Middle frontal gyrus (tissue), 1 donor: Measurements from ENCODE around the gene PPP1R9B.

Source experiments
- DNase-seq: peaks from one replicate; pipeline ENCODE4 v3.0.0-alpha.2; 2015; ENCODE audit warnings: low spot score; ENCODE audit errors: extremely low spot score

The PPP1R9B gene

GRCh38 chr17:50143461-50144176, 6.9 kb downstream of the PPP1R9B start:
- no peak for DNase-seq

GRCh38 chr17:50141745-50142110, 8.7 kb downstream of the PPP1R9B start:
- DNase-seq, result no peak

- no peak for DNase-seq
These were observed 9.3 kb downstream of the PPP1R9B start for GRCh38 chr17:50141026-50141744.

DNA sequence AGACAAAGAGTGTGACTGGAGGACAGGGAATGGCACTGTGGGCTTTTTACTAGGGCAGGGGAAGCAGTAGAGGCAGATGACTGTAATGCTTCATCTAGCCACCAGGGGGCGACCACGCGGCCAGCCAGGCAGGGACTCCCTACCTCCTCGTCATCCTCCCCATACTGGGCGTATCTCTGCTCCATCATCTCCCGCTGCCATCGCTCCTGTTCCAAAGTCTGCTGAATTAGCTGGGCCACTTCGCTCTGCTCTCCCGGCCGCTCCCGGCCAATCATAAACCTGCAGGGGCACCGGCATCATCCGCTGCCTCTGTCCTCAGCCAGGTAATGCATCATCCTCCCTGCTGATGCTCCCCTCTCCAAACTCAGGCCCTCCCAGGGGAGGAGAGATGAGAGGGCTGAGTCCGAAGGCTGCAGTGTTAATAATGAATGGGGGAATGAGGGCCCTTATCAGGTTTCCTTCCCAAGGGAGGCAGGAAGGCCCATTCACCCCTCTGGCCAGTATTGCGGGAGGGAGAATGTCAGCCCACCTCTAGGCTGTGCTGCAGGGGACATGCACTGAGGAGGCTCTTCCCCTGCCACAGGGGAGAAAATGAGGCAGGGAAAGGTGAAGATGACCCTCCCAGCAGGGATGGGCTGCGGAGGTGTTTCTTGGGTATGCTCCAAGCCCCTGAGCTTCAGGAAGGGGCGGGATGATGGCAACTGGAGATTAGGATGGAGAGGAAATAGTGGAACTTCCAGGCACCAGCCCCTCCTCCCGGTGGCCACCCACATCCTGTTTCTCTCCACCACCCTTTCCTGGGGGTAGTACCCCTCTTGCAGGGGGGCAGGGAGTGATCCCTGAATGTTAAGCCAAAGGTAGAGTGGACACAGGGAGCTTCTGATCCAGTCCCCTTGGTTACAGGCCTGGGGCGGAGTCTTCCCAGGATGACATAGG, 10.3 kb downstream of the PPP1R9B start:
- DNase-seq, result no peak

DNA sequence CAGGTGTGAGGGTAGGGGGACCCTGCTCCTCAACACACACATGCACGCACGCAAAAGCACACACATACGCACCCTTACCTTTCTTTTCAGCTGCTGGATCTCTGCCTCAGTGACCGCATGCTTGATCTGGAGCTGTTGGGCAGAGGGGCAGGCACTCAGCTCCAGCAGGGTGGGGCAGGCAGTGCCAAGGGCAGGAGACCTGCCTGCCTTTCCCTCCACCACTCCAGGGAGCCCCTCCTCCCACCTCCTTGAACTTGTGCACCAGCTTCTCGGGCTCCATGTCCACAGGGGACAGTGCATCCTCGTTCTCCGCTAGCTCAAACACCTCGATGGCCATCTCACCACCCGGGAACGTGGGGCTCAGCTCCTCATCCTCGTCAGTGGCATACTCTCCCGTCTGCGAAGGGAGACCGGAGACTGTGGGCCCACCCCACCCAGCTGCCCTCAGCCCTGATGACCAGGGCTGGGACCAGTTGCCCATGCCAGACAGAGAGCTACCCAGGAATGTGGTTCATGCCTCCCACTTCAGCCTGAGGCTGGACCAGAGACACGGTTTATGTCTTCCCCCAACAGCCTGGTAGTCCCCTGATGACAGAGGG, 11.2 kb downstream of the PPP1R9B start:
- DNase-seq, result no peak

GRCh38 chr17:50137042-50137441, 13.4 kb downstream of the PPP1R9B start:
- DNase-seq, result no peak

DNA sequence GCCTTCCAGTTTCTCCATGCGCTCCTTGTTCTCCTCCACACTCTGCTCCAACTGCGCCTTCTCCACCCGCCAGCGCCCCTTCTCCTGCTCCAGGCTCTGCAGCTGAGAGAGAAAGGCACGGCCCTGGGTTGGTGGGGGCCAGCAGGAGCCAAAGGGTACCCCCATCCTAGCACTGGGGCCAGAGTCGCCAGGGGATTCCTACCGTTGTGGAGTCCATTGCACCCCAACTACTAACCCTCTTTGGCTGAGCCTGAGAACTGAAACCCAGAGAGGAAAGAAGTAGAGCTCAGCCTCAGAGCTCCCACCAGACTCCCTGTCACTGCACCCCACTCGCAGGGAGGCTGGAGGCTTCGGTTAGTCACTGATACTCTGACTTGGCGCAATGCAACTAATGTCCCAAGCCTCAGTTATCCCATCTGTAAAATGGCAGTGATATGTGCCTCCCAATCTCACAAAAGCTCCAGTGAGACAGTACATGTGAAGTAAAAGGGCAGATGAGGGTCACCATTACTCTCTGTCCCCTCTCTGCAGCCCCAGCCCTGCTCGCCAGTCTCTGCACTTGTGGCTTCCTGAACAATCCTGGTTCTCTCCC, 14.3 kb downstream of the PPP1R9B start:
- DNase-seq, result no peak

GRCh38 chr17:50135316-50136095, 15.0 kb downstream of the PPP1R9B start:
- no peak for DNase-seq

DNA sequence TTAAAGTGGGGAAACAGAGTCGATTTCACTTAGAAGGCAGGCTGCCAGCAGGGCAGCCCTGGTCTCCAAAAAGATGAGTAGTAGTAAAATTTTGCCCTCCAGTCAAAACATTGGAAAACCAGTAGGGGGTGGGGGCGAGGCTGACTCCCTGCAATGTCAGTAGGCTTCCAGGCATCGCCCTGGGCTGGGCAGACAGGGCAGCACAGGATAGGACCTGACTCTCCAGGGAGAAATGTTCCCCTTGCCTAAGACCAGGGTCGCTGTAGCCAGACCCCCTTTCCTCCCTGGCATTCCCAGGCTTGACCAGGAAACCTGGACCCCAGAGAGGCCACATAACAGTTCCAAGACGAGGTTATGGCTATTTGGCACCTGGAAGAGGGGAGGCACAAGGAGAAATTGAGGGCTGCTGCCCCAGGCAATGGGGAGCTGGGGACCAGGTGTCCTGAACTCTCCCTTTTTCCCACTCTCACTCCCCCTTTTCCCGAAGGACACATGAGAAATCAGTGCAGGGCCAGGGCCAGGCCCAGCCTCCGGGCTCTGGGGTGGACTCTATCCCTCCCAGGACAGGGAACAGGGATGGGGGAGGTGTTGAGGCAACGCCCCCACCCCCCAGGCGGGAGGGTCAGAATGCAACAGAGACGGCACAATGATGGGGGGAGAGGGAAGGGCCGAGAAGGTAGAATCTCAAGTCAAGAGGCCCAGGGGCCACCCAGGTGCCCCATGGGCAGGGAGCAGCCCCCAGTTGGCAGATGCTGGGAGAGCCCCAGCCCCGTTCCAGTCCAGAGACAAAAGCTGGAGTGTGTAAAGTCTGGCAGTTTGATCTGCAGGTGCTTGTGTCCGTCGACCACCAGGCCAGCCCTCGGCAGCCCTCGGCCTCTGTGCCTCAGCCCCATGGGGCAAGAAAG, 16.0 kb downstream of the PPP1R9B start:
- no peak for DNase-seq

DNA sequence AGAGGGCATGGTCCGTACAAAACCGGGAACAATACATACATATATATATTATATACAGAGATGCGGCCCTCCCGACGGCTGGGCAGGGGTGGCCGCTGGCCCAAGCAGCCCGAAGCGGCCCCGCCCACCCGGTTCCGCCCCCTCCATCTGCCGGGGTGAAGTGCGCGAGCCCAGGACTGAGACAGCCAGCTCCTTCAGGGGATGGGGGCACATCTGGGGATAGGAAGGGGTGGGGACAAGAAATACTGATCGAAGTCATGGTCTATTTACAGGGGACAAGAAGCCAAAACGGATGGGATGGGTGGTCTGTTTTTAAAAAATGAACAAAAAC, 16.7 kb downstream of the PPP1R9B start:
- DNase-seq, result no peak

- DNase-seq, result no peak
These were observed 17.3 kb downstream of the PPP1R9B start for GRCh38 chr17:50133028-50133768.

DNA sequence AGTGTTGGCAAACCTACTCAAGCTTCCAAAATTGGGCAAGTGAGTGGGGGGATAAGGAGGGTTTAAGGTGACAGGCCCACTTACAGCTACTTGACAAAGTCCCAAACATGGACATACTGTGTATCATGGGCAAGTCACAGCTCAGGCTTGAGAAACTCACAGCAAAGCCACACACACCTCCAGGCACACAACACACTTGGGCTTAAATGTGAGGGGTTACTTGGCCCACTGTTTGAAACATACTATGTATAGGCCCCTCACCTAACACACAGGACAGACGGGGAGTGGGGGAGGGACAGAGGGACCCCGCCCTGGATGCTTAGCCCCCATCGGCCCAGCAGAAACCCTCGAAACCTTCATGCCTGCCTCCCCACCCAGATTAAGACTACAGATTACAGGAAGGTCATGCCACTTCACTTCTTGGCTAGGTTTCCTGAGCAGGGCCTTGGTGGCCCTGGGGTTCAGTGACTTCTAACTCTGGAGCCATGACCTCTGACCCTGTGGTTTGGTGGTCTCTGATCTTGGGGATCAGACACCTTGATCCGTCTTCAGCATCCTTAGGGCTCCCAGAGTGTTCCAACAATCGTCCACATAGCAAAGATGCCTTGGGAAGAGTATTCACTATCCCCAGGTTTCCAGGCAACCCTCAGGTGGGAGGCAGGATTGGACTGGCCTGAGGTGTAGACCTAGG, 18.2 kb downstream of the PPP1R9B start:
- DNase-seq, result no peak

DNA sequence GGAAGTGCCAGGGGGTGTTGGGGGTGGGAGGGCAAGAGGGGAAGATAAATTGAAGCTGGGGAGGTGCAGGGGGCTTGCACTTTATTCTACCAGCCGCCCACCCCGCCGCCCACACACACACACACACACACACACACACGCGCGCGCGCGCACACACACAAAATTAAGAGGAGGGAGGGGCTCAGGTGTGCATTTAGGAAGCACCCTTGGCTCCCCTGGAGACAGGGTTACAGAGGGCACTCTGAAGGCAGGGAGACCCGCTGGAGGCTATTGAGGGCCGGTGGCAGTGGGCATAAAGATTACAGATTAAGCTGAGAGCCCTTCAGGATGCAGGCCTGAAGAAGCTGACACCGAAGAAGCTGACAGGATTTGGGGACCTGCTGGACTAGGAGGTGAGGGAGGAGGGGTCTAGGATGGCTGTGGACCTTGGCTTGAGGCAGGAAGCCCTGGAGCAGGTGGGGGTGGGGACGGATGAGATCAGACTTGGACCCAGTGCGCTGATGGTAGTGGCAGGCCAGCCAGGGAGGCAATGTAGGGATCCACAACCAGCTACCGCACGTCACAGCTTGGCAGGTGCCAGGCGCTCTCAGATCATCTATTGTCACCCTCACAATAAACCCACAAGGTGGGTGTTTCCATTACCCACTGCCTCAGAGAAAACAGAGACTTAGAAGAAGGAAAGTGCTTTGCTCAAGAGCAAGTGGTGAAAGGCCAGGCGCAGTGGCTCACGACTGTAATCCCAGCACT, 19.7 kb downstream of the PPP1R9B start:
- DNase-seq, result no peak

- DNase-seq, result no peak
These were observed 20.5 kb downstream of the PPP1R9B start, which contains the start of gene SAMD14 for GRCh38 chr17:50129728-50130558. Gene SAMD14 (minus strand): TSS chr17:50130160. CDS start chr17:50124959, 5,201 bp downstream.

- no peak for DNase-seq
These were observed 21.1 kb downstream of the PPP1R9B start for GRCh38 chr17:50129353-50129727.
